Thoracic aorta (tissue), 2 donors: ENCODE measurements around the gene THADA. TPM values are rescaled to one million over a fixed set of nuclear protein-coding genes. Genes with fewer than 3 reads are reported as not detected.
"Not testable (repeated sequence)": the region's sequence is repeated elsewhere in the genome, so short reads cannot be mapped to it uniquely, and the experiment has no call there.

ENCODE experiments used
- ATAC-seq: fragments of 150-250 bp; one replicate; pipeline ENCODE4 v1.8.0; 2017; ENCODE audit warnings: low read depth; ENCODE audit not compliant: insufficient number of reproducible peaks, low FRiP score
- DNase-seq: peaks from one replicate; pipeline ENCODE4 v3.0.0-alpha.2; 2020; ENCODE audit warnings: low spot score
- H3K27ac ChIP-seq, 2 donors: fragments of 200-600 bp; sonication (generic); 1 replicate in 1 of 2; 2 replicates in 1 of 2; pipeline ENCODE4 v1.5.1; 2016; ENCODE audit warnings: mild to moderate bottlenecking in 2 of 2, moderate library complexity in 2 of 2
- H3K27me3 ChIP-seq: fragments of 200-600 bp; sonication (generic); replicated peaks from 2 replicates; pipeline ENCODE4 v1.6.0; 2016; ENCODE audit warnings: mild to moderate bottlenecking; ENCODE audit not compliant: insufficient read depth
- H3K36me3 ChIP-seq: fragments of 200-600 bp; sonication (generic); one replicate; pipeline ENCODE4 v1.5.1; 2016
- H3K4me1 ChIP-seq, 2 donors: fragments of 200-600 bp; sonication (generic); 1 replicate in 1 of 2; 2 replicates in 1 of 2; pipeline versions ENCODE4 v1.5.1 to v1.6.0; 2016; ENCODE audit warnings: low read depth in 2 of 2, mild to moderate bottlenecking in 1 of 2; ENCODE audit not compliant: control insufficient read depth in 1 of 2
- H3K4me3 ChIP-seq: fragments of 200-600 bp; sonication (generic); 2 replicates; pipeline ENCODE4 v1.5.1; 2016; ENCODE audit warnings: mild to moderate bottlenecking
- H3K9me3 ChIP-seq: fragments of 200-600 bp; sonication (generic); 2 replicates; pipeline ENCODE4 v1.5.1; 2016
- CTCF ChIP-seq: fragments of 200-600 bp; sonication (generic); IDR thresholded peaks from one replicate; pipeline ENCODE4 v1.5.1; 2019; ENCODE audit warnings: antibody characterized with exemption
- total RNA-seq, 2 donors: library from RNA; depleted of rRNA; stranded (reverse); fragments of >200 nt; gene quantifications; one replicate each; pipeline versions ENCODE4 v1.1.0 to v1.2.3, GENCODE V29; 2016

The THADA gene
- total RNA-seq, 2 donors from 2014 or later, result 33.3 to 46.6 TPM

- peaks cover 50 to 56% of the 10 kb centered on the region in 2 donors for H3K4me1 ChIP-seq
- H3K27me3 ChIP-seq, result no peaks in the 10 kb centered on the region
- no peaks in the 10 kb centered on the region for H3K9me3 ChIP-seq
- H3K4me3 ChIP-seq, result peak overlapping the region; percentile 6
- H3K27ac ChIP-seq, result peak overlapping the region; percentile 74 to 80
- no peaks in the 10 kb centered on the region for H3K36me3 ChIP-seq
- TF ChIP-seq CTCF, result no peak
- DNase-seq (no peak), ATAC-seq (no peak)
These were observed 294.9 kb downstream of the THADA start for GRCh38 chr2:43300781-43301583.

- no peaks in the 10 kb centered on the region for H3K9me3 ChIP-seq
- DNase-seq (no peak), ATAC-seq (no peak)
- peak overlapping the region; percentile 74 to 80 for H3K27ac ChIP-seq
- no peaks in the 10 kb centered on the region for H3K36me3 ChIP-seq
- H3K27me3 ChIP-seq, result no peaks in the 10 kb centered on the region
- no peak for TF ChIP-seq CTCF
- peaks cover 44 to 49% of the 10 kb centered on the region in 2 donors for H3K4me1 ChIP-seq
- peak overlapping the region; percentile 6 for H3K4me3 ChIP-seq
These were observed 295.6 kb downstream of the THADA start for GRCh38 chr2:43300222-43300621.

DNA sequence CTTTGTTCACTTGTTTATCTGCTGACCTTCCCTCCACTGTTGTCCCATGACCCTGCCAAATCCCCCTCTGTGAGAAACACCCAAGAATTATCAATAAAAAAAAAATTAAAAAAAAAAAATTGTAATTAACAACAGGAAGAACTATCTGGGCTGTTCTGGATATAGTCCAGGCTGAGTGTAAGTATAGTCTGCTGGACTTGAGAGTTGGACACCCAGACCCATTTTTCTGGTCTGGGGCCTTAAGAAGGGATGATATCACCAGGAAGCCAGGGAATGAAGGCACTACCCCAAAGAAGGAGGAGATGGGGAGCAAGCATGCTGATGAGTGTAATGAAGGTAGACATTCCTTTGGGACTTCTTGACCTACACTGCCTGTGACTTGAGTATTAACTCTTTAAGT is 297.3 kb downstream of the THADA start:
- H3K27me3 ChIP-seq, result no peaks in the 10 kb centered on the region
- no peak for TF ChIP-seq CTCF
- no peak overlapping the region for H3K27ac ChIP-seq
- H3K36me3 ChIP-seq, result no peaks in the 10 kb centered on the region
- no peak overlapping the region for H3K4me3 ChIP-seq
- peaks cover 28 to 48% of the 10 kb centered on the region in 2 donors for H3K4me1 ChIP-seq
- ATAC-seq (no peak), DNase-seq (no peak)
- no peaks in the 10 kb centered on the region for H3K9me3 ChIP-seq

DNA sequence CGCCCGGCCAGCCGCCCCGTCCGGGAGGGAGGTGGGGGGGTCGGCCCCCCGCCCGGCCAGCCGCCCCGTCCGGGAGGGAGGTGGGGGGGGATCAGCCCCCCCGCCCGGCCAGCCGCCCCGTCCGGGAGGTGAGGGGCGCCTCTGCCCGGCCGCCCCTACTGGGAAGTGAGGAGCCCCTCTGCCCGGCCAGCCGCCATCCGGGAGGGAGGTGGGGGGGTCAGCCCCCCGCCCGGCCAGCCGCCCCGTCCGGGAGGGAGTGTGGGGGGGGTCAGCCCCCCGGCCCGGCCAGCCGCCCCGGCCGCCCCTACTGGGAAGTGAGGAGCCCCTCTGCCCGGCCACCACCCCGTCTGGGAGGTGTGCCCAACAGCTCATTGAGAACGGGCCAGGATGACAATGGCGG is 298.1 kb downstream of the THADA start:
- H3K27me3 ChIP-seq, H3K4me3 ChIP-seq, H3K9me3 ChIP-seq, H3K27ac ChIP-seq, ATAC-seq, DNase-seq, H3K36me3 ChIP-seq: not testable (repeated sequence)
- H3K4me1 ChIP-seq, result peaks cover 20 to 50% of the 10 kb centered on the region in 2 donors

DNA sequence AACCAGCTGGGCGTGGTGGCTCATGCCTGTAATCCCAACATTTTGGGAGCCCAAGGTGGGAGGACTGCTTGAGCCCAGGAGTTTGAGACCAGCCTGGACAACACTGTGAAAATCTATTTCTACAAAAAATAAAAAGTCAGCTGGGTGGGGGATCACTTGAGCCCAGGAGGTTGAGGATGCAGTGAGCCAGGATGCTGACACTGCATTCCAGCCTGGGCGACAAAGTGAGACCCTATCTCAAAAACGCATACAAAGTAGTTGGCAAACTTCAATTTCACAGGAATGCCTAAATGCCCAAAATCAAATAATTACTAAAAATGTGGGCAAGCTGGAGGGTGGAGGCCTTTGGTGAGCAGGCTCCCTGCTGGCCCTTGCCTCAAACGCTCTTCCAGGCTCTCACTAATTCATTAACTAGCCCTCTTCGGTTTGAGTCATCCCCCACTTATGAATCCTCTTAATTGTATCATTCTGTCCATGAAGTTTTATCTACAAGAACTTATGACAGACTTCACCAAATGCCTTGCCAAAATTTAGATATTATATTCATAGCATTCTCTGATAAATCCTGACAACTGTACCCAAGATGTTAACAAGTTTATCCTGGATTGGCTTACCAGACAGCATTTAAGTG is 300.8 kb downstream of the THADA start:
- TF ChIP-seq CTCF, result no peak
- ATAC-seq (no peak), DNase-seq (no peak)
- Histone ChIP-seq H3K27me3 (no peaks in the 10 kb centered on the region), H3K27ac (peak overlapping the region in 1 of 2 donors; percentile 59), H3K4me1 (peaks cover 1 to 29% of the 10 kb centered on the region in 2 donors), H3K9me3 (no peaks in the 10 kb centered on the region), H3K4me3 (no peak overlapping the region), H3K36me3 (no peaks in the 10 kb centered on the region)
